GM18907 (cell line): ENCODE measurements around the gene SYNRG.

Experiments
- ATAC-seq: cut with Tn5 transposase; IDR thresholded peaks from one replicate; pipeline ENCODE4 v1.9.1; 2021; ENCODE audit warnings: mild to moderate bottlenecking, moderate library complexity; ENCODE audit not compliant: unreplicated experiment

The SYNRG gene

GRCh38 chr17:37476431-37477120 lies 132.6 kb downstream of the SYNRG start:
- no peak for ATAC-seq

- no peak for ATAC-seq
These were observed 133.3 kb downstream of the SYNRG start for GRCh38 chr17:37475731-37476420.

- ATAC-seq = no peak
These were observed 139.0 kb downstream of the SYNRG start for GRCh38 chr17:37470181-37470580.

DNA sequence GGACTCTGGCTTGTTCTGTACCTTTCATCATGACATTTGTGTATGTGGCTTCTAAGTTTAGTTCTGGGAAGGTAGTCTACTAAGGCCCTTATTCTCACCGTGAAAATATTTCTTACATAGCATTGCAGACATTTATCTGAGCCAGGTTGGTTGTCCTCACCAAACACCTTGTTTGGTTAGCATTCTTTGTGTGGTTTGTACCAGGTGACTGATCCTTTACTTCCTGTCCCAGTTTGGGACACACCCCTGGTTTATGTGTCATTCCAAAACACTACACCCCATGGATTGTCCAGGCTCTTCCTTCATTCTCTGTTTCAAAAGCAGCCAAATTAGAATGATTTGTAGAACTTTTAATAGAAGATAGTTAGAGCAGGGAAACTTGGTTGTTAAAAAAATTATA lies 142.7 kb downstream of the SYNRG start:
- ATAC-seq = no peak

DNA sequence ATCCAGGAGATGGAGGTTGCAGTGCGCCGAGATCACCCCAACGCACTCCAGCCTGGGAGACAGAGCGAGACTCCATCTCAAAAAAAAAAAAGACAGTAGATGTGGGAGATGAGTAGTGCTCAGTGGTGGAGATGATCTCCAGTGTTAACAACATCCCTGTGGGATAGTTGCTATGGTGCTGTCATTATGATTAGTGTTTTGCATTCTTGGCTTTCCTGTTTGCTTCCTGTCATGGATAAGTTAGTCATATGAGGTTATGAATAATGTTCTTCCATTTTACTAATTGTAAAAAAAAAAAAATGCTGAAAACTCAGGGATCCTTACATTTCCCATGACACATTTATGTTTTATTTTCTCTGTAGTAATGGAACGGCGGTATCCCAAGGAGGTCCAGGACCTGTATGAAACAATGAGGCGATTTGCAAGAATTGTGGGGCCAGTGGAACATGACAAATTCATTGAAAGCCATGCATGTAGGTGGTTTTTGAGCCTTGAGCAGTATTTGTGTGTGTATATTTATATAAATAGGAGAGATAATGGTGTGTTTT lies 144.1 kb downstream of the SYNRG start:
- ATAC-seq = no peak
